HepG2 (cell line): ENCODE measurements around the gene CD44. TPM values are rescaled to one million over a fixed set of nuclear protein-coding genes. Genes with fewer than 3 reads are reported as not detected.

Experiments
- E2F5 ChIP-seq: sonication (generic); formaldehyde crosslinking; conservative IDR thresholded peaks from 2 replicates; pipeline ENCODE4 v1.4.0; 2020; ENCODE audit warnings: missing genetic modification reagents
- FOXC1 ChIP-seq: sonication (generic); formaldehyde crosslinking; IDR thresholded peaks from 2 replicates; pipeline ENCODE4 v1.8.0; 2022; ENCODE audit warnings: mild to moderate bottlenecking, missing genetic modification reagents, borderline replicate concordance
- FOXP1 ChIP-seq, 2 experiments: fragments of 450-650 bp in 1 of 2; IDR thresholded peaks; 2 replicates each; pipeline ENCODE4 v1.6.1; 2017 to 2018; ENCODE audit warnings: antibody characterized with exemption in 1 of 2
- GABPB1 ChIP-seq: IDR thresholded peaks from 2 replicates; pipeline ENCODE4 v1.6.1; 2016; ENCODE audit warnings: mild to moderate bottlenecking, missing genetic modification reagents, moderate library complexity, missing compliant biosample characterization
- ISL2 ChIP-seq: sonication (generic); formaldehyde crosslinking; IDR thresholded peaks from 2 replicates; pipeline ENCODE4 v1.5.0; 2020; ENCODE audit warnings: missing genetic modification reagents
- MIER2 ChIP-seq: IDR thresholded peaks from 2 replicates; pipeline ENCODE4 v1.6.1; 2016; ENCODE audit warnings: missing biosample characterization, missing genetic modification reagents
- NBN ChIP-seq: fragments of 450-650 bp; conservative IDR thresholded peaks from 2 replicates; pipeline ENCODE4 v1.6.1; 2017
- NR2F6 ChIP-seq, 2 experiments: IDR thresholded peaks; 2 replicates each; pipeline ENCODE4 v1.6.1; 2016; ENCODE audit warnings: antibody characterized with exemption in 1 of 2, mild to moderate bottlenecking in 1 of 2
- PCBP2 ChIP-seq: fragments of 200-400 bp; formaldehyde crosslinking; optimal IDR thresholded peaks from 2 replicates; pipeline ENCODE3; 2018; ENCODE audit warnings: low read length, low read depth; ENCODE audit not compliant: poor library complexity, severe bottlenecking
- RFX1 ChIP-seq: fragments of 450-650 bp; IDR thresholded peaks from 2 replicates; pipeline ENCODE4 v1.6.1; 2017
- SNAI1 ChIP-seq: sonication (generic); formaldehyde crosslinking; IDR thresholded peaks from 2 replicates; pipeline ENCODE4 v1.5.0; 2020; ENCODE audit warnings: mild to moderate bottlenecking, missing genetic modification reagents, borderline replicate concordance
- SOX13 ChIP-seq, 3 experiments: fragments of 450-650 bp in 1 of 3; sonication (generic) in 1 of 3; formaldehyde crosslinking in 1 of 3; IDR thresholded peaks in 2 of 3; conservative IDR thresholded peaks in 1 of 3; 2 replicates each; pipeline versions ENCODE4 v1.5.0 to v1.6.1; 2016 to 2020; ENCODE audit warnings: antibody characterized with exemption in 1 of 3, mild to moderate bottlenecking in 1 of 3, missing compliant biosample characterization in 1 of 3, missing genetic modification reagents in 1 of 3, moderate library complexity in 1 of 3
- ZGPAT ChIP-seq: IDR thresholded peaks from 2 replicates; pipeline ENCODE4 v1.6.1; 2016; ENCODE audit warnings: mild to moderate bottlenecking
- ZNF264 ChIP-seq: sonication (generic); formaldehyde crosslinking; IDR thresholded peaks from 2 replicates; pipeline ENCODE4 v1.4.0; 2020; ENCODE audit warnings: missing genetic modification reagents
- ZNF44 ChIP-seq: sonication (generic); formaldehyde crosslinking; IDR thresholded peaks from 2 replicates; pipeline ENCODE4 v1.5.1; 2020; ENCODE audit warnings: mild to moderate bottlenecking, missing genetic modification reagents
- ZNF614 ChIP-seq: IDR thresholded peaks from 2 replicates; pipeline ENCODE4 v1.6.1; 2018; ENCODE audit warnings: missing biosample characterization, missing genetic modification reagents, inconsistent platforms, borderline replicate concordance
- ZNF780A ChIP-seq: sonication (generic); formaldehyde crosslinking; IDR thresholded peaks from 2 replicates; pipeline ENCODE4 v1.8.0; 2022; ENCODE audit warnings: mild to moderate bottlenecking, missing genetic modification reagents, moderate library complexity
- polyA plus RNA-seq, 8 experiments: library from polyadenylated mRNA; depleted of rRNA in 3 of 8; stranded (reverse) in 7 of 8; unstranded in 1 of 8; fragments of >200 nt; fragmentation: Illumina TruSeq in 4 of 8; extraction: Trizol in 4 of 8; gene quantifications; 2 replicates each; pipeline versions ENCODE4 v1.2.1 to v1.2.3, GENCODE V29; 2011 to 2016; ENCODE audit warnings: low read depth in 4 of 8, missing spikeins in 1 of 8, mixed read lengths in 1 of 8; ENCODE audit not compliant: insufficient read depth in 1 of 8
- total RNA-seq, 5 experiments: library from RNA; depleted of rRNA; stranded (reverse); fragments of >200 nt; fragmentation: Illumina TruSeq; extraction: Trizol; gene quantifications; 2 replicates each; pipeline ENCODE4 v1.2.3, GENCODE V29; 2016; ENCODE audit warnings: low read depth in 1 of 5
- TF ChIP-seq, protein P1 (sequence below): sonication (generic); formaldehyde crosslinking; conservative IDR thresholded peaks from 2 replicates; pipeline ENCODE4 v1.4.0; 2020; ENCODE audit warnings: mild to moderate bottlenecking, missing genetic modification reagents, moderate library complexity
- TF ChIP-seq, protein P2 (sequence below): IDR thresholded peaks from 2 replicates; pipeline ENCODE4 v1.4.0; 2020; ENCODE audit warnings: mild to moderate bottlenecking, missing genetic modification reagents

The CD44 gene
- total and polyA plus RNA-seq, 2 of the 13 experiments (the other 11 are each of a cell fraction or from before 2014, with no cell fraction given) = 0.02 to 0.11 TPM

GRCh38 chr11:35190804-35191348 lies 51.9 kb downstream of the CD44 start (continued):
- TF ChIP-seq ZGPAT (no peak), NR2F6 (IDR thresholded peaks at IDR 0.05) (no peak), NR2F6 (CRISPR knock-in tag; IDR thresholded peaks at IDR 0.05) (peak; percentile 34; the same call in 1 of the 2 replicates), ZNF44 (no peak), GABPB1 (CRISPR knock-in tag) (no peak), ZNF780A (CRISPR knock-in tag) (no peak), FOXC1 (CRISPR knock-in tag) (no peak), FOXP1 (IDR thresholded peaks at IDR 0.05) (peak; percentile 30; the same call in 1 of the 2 replicates), FOXP1 (CRISPR knock-in tag; IDR thresholded peaks at IDR 0.05) (peak; percentile 80), PCBP2 (no peak), SNAI1 (CRISPR knock-in tag) (no peak), ZNF264 (0 out of 2 replicates have a peak, but pooled peaks have one; percentile 19), RFX1 (no peak), SOX13 (IDR thresholded peaks at IDR 0.05) (no peak), SOX13 (CRISPR knock-in tag; conservative IDR thresholded peaks at IDR 0.05 in 1 of 2, IDR thresholded peaks at IDR 0.05 in 1 of 2) (peak in 1 of 2 experiments; percentile 53; a peak in 2 of 4 replicates), NBN (no peak), ZNF614 (0 out of 2 replicates have a peak, but pooled peaks have one; percentile 49), MIER2 (CRISPR knock-in tag) (no peak), E2F5 (CRISPR knock-in tag) (no peak), ISL2 (peak; percentile 50; the same call in 1 of the 2 replicates)
- TF ChIP-seq, protein P1, sequence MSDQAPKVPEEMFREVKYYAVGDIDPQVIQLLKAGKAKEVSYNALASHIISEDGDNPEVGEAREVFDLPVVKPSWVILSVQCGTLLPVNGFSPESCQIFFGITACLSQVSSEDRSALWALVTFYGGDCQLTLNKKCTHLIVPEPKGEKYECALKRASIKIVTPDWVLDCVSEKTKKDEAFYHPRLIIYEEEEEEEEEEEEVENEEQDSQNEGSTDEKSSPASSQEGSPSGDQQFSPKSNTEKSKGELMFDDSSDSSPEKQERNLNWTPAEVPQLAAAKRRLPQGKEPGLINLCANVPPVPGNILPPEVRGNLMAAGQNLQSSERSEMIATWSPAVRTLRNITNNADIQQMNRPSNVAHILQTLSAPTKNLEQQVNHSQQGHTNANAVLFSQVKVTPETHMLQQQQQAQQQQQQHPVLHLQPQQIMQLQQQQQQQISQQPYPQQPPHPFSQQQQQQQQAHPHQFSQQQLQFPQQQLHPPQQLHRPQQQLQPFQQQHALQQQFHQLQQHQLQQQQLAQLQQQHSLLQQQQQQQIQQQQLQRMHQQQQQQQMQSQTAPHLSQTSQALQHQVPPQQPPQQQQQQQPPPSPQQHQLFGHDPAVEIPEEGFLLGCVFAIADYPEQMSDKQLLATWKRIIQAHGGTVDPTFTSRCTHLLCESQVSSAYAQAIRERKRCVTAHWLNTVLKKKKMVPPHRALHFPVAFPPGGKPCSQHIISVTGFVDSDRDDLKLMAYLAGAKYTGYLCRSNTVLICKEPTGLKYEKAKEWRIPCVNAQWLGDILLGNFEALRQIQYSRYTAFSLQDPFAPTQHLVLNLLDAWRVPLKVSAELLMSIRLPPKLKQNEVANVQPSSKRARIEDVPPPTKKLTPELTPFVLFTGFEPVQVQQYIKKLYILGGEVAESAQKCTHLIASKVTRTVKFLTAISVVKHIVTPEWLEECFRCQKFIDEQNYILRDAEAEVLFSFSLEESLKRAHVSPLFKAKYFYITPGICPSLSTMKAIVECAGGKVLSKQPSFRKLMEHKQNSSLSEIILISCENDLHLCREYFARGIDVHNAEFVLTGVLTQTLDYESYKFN (CRISPR knock-in tag) = peak; percentile 81
- TF ChIP-seq, protein P2, sequence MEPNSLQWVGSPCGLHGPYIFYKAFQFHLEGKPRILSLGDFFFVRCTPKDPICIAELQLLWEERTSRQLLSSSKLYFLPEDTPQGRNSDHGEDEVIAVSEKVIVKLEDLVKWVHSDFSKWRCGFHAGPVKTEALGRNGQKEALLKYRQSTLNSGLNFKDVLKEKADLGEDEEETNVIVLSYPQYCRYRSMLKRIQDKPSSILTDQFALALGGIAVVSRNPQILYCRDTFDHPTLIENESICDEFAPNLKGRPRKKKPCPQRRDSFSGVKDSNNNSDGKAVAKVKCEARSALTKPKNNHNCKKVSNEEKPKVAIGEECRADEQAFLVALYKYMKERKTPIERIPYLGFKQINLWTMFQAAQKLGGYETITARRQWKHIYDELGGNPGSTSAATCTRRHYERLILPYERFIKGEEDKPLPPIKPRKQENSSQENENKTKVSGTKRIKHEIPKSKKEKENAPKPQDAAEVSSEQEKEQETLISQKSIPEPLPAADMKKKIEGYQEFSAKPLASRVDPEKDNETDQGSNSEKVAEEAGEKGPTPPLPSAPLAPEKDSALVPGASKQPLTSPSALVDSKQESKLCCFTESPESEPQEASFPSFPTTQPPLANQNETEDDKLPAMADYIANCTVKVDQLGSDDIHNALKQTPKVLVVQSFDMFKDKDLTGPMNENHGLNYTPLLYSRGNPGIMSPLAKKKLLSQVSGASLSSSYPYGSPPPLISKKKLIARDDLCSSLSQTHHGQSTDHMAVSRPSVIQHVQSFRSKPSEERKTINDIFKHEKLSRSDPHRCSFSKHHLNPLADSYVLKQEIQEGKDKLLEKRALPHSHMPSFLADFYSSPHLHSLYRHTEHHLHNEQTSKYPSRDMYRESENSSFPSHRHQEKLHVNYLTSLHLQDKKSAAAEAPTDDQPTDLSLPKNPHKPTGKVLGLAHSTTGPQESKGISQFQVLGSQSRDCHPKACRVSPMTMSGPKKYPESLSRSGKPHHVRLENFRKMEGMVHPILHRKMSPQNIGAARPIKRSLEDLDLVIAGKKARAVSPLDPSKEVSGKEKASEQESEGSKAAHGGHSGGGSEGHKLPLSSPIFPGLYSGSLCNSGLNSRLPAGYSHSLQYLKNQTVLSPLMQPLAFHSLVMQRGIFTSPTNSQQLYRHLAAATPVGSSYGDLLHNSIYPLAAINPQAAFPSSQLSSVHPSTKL (CRISPR knock-in tag) = peak; percentile 69
